Osteoblast (primary cell): ENCODE measurements around the gene PIH1D1. TPM values are rescaled to one million over a fixed set of nuclear protein-coding genes. Genes with fewer than 3 reads are reported as not detected.

Source experiments
- DNase-seq: peaks from one replicate; pipeline ENCODE4 v3.0.0; 2011; ENCODE audit warnings: low spot score, mixed read lengths; ENCODE audit not compliant: insufficient read length; ENCODE audit errors: missing footprints
- H2AFZ ChIP-seq: 2 replicates; pipeline ENCODE4 v1.6.0; 2011; ENCODE audit warnings: mild to moderate bottlenecking, low read length
- H3K27ac ChIP-seq: 2 replicates; pipeline ENCODE4 v1.5.1; 2011; ENCODE audit warnings: mild to moderate bottlenecking, low read depth, low read length, moderate library complexity
- H3K27me3 ChIP-seq: 2 replicates; pipeline ENCODE4 v1.6.0; 2012; ENCODE audit warnings: mild to moderate bottlenecking, control low read depth, inconsistent platforms, low read length, moderate library complexity; ENCODE audit not compliant: insufficient read depth
- H3K36me3 ChIP-seq: 2 replicates; pipeline ENCODE4 v1.5.1; 2011; ENCODE audit warnings: mild to moderate bottlenecking, low read length, control low read depth, moderate library complexity; ENCODE audit not compliant: insufficient read depth
- H3K4me1 ChIP-seq: 2 replicates; pipeline ENCODE4 v1.5.1; 2011; ENCODE audit warnings: mild to moderate bottlenecking, low read length, control low read depth, moderate library complexity; ENCODE audit not compliant: insufficient read depth
- H3K4me2 ChIP-seq: 2 replicates; pipeline ENCODE4 v1.6.0; 2011; ENCODE audit warnings: mild to moderate bottlenecking, low read length; ENCODE audit not compliant: insufficient read depth
- H3K4me3 ChIP-seq: fragments of 200-600 bp; sonication (generic); 3 replicates; pipeline ENCODE4 v1.5.1; 2012; ENCODE audit warnings: mild to moderate bottlenecking, low read length, inconsistent platforms; ENCODE audit not compliant: insufficient read depth
- H3K79me2 ChIP-seq: 2 replicates; pipeline ENCODE4 v1.6.0; 2012; ENCODE audit warnings: mild to moderate bottlenecking, low read length, control low read depth, inconsistent platforms; ENCODE audit not compliant: insufficient read depth
- H3K9me3 ChIP-seq: 2 replicates; pipeline ENCODE4 v1.5.1; 2011; ENCODE audit warnings: low read depth, low read length, control low read depth
- H4K20me1 ChIP-seq: 2 replicates; pipeline ENCODE4 v1.6.0; 2012; ENCODE audit warnings: mild to moderate bottlenecking, low read length, control low read depth; ENCODE audit not compliant: insufficient read depth
- total RNA-seq: library from RNA; depleted of rRNA; stranded (reverse); fragments of >200 nt; gene quantifications from 2 replicates; pipeline ENCODE4 v1.2.3, GENCODE V29; 2012
- TF ChIP-seq, protein P1 (sequence below): IDR thresholded peaks from 2 replicates; pipeline ENCODE4 v1.5.1; 2011; ENCODE audit warnings: mild to moderate bottlenecking, low read depth, low read length, moderate library complexity; ENCODE audit errors: extremely low read depth

The PIH1D1 gene
- total RNA-seq, 1 donor: 79.3 TPM

DNA sequence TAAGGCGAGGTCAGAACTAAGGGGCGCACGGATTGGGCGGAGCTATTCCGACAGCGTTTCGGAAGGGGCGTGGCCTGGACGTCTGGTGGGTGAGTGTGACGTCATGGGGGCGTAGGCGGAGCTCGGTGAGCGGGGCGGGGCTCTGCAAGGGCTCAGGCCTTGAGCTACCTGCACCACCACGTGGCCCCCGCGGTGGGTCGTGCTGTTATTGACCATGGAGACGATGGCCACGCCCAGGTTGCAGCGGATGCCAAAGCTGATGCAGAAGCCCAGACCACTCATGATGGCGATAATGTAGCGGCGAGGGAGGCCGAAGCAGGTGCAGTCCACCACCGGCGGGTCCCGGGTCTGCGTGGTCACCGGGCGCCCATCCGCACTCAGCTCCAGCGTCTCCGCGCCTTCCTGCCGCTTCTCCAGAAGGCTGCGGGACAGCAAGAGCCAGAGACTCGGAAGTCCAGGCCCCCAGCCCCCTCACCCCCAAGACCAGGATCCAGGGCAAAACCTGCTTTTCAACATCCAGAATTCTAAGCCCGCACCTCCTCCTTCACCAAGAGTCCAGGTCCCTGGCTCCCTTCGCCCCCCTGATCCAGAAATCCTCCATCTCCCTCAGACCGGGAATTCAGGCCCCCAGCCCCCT is 15.1 kb downstream of the PIH1D1 start:
- no peaks in the 10 kb centered on the region for H3K36me3 ChIP-seq
- no peak overlapping the region for H3K4me3 ChIP-seq
- no peak overlapping the region for H3K4me2 ChIP-seq
- H3K9me3 ChIP-seq: no peaks in the 10 kb centered on the region
- TF ChIP-seq, protein P1, sequence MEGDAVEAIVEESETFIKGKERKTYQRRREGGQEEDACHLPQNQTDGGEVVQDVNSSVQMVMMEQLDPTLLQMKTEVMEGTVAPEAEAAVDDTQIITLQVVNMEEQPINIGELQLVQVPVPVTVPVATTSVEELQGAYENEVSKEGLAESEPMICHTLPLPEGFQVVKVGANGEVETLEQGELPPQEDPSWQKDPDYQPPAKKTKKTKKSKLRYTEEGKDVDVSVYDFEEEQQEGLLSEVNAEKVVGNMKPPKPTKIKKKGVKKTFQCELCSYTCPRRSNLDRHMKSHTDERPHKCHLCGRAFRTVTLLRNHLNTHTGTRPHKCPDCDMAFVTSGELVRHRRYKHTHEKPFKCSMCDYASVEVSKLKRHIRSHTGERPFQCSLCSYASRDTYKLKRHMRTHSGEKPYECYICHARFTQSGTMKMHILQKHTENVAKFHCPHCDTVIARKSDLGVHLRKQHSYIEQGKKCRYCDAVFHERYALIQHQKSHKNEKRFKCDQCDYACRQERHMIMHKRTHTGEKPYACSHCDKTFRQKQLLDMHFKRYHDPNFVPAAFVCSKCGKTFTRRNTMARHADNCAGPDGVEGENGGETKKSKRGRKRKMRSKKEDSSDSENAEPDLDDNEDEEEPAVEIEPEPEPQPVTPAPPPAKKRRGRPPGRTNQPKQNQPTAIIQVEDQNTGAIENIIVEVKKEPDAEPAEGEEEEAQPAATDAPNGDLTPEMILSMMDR: no peak
- H3K4me1 ChIP-seq: peaks cover 3% of the 10 kb centered on the region
- no peaks in the 10 kb centered on the region for H4K20me1 ChIP-seq
- DNase-seq: peak; percentile 69
- H2AFZ ChIP-seq: no peak overlapping the region
- H3K27ac ChIP-seq: no peak overlapping the region
- H3K79me2 ChIP-seq: no peaks in the 10 kb centered on the region
- peaks cover 74% of the 10 kb centered on the region for H3K27me3 ChIP-seq

DNA sequence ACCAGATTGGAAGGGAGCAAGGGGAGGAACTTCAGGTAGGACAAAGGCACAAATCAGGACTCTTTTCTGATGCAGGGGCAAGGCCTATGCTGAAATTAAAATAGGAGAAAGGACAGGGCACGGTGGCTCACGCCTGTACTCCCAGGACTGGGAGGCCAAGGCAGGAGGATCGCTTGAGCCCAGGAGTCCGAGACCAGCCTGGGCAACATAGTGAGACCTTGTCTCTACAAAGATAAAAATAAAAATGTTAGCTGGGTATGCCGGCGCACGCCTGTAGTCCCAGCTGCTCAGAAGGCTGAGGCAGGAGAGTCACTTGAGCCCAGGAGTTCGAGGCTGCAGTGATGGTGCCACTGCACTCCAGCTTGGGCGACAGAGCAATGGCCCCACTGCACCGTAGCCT is 15.9 kb downstream of the PIH1D1 start:
- Histone ChIP-seq H3K36me3 (no peaks in the 10 kb centered on the region), H4K20me1 (no peaks in the 10 kb centered on the region), H3K4me2 (no peak overlapping the region), H3K4me1 (peaks cover 3% of the 10 kb centered on the region), H3K79me2 (no peaks in the 10 kb centered on the region), H2AFZ (no peak overlapping the region), H3K27me3 (peaks cover 74% of the 10 kb centered on the region), H3K27ac (no peak overlapping the region), H3K4me3 (no peak overlapping the region), H3K9me3 (no peaks in the 10 kb centered on the region)
- TF ChIP-seq, protein P1: no peak
- DNase-seq: no peak

DNA sequence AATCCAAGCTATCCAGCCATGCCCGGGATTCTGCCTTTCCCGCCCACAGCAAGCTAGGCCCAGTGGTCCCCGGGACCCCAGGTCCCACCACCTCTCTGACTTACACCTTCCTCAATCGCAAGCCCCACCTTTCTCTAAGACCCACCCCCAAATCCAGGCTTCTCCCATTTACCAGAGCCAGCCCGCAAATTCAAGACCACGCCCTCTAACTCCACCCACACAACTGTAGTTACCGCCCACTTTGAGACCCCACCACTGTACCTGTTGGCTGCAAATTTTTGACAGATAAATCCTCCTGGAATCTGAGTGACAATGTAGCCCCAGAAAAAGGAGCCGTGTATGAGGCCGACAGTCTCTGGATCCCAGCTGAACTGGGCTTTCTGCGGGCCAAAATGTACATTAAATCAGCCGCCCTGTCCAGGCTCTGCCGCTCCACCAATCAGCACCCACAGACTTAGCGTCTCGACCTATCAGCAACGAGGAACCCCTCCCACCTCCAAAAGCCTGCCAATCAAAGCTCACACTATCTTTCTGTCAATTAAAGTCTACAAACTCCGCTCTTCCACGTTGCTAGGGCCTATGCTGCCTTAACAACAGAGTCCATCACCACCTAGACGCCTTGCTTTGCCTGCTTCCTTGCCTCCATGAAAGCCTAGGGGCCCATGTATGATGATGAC is 16.6 kb downstream of the PIH1D1 start:
- Histone ChIP-seq H3K27me3 (peaks cover 74% of the 10 kb centered on the region), H3K4me2 (no peak overlapping the region), H3K79me2 (no peaks in the 10 kb centered on the region), H3K27ac (no peak overlapping the region), H3K36me3 (no peaks in the 10 kb centered on the region), H3K9me3 (no peaks in the 10 kb centered on the region), H2AFZ (no peak overlapping the region), H3K4me1 (no peaks in the 10 kb centered on the region), H3K4me3 (no peak overlapping the region), H4K20me1 (no peaks in the 10 kb centered on the region)
- DNase-seq: peak; percentile 85
- TF ChIP-seq, protein P1: no peak

DNA sequence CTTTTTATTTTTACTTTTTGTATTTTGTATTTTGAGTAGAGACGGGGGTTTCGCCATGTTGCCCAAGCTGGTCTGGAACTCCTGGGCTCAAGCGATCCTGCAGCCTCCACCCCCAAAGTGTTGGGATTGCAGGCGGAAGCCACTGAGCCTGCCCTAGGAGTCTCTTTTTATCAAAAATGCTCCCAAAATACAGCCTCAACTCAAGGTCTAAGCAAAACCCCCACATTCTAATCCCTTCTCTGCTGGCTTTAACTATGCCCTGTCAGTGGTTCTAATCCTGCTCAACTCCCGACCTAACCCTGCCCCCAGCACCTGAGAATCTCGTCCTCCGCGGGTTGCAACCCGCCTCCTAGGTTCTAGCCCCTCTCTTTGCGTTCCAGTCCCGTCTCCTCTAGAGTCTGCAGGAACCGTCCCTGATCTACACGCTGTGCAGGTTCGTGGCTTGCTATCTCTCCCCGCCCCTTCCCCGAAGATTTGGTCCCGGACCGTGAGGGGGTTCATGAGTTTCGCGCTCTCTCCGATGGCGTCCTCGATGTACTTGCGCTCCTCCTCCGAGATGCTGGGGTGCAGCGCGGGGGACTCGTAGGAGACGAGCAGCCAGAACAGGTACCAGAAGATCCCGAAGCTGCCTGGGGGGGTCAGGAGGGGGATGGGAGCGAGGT is 18.2 kb downstream of the PIH1D1 start:
- H4K20me1 ChIP-seq: no peaks in the 10 kb centered on the region
- no peak overlapping the region for H3K4me3 ChIP-seq
- peaks cover 74% of the 10 kb centered on the region for H3K27me3 ChIP-seq
- H3K4me1 ChIP-seq: no peaks in the 10 kb centered on the region
- H3K4me2 ChIP-seq: no peak overlapping the region
- peak; percentile 68 for DNase-seq
- no peaks in the 10 kb centered on the region for H3K79me2 ChIP-seq
- TF ChIP-seq, protein P1: no peak
- H2AFZ ChIP-seq: no peak overlapping the region
- H3K27ac ChIP-seq: no peak overlapping the region
- no peaks in the 10 kb centered on the region for H3K9me3 ChIP-seq
- H3K36me3 ChIP-seq: no peaks in the 10 kb centered on the region
